ENCODE measurements around the gene MTLN.
A peak's percentile ranks its signal among the peaks of the same experiment; 100 is the strongest.
"Not testable (repeated sequence)": the region's sequence is repeated elsewhere in the genome, so short reads cannot be mapped to it uniquely, and the experiment has no call there.

MTLN gene, protein sequence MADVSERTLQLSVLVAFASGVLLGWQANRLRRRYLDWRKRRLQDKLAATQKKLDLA

DNA sequence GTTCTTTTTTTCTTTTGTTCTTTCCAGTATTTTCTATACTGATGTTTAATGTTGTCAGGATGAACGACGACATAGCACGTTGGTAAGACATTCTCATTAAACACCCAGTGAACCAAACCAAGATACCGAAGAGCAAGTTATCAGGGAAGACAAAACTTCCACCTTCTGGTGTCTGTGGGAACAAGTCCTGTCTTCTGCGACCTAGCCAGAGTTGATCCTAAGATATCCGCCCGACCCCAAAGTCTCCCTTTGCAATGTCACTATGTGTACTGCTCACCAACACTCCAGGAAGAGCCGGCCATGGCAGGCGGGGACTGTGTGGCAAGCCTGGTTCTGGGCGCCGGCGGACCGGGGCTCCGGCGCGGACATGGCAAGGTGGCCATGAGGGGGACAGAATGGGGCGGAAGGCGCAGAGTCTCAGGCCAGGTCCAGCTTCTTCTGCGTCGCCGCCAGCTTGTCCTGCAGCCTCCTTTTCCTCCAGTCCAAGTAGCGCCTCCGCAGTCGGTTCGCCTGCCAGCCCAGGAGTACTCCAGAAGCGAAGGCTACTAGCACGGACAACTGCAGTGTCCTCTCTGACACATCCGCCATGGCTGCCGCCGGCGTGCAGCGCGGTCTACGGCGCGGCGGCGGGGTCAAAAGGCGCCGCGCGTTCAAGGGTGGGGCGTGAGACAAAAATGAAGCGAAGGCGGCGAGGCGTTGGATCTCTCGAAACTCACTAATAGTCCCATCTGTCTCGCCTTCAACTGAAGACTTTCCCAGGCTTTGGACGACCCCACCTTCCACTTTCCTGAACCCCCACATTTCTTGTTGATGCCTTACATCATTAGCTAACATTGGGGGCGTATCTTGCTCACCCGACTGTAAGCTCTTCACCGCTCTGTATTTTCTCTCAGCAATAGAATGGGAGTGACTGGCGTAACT is at the start of gene MTLN:
Gene MTLN, minus strand, starts transcription at position 610 of the 921 bp plus-strand sequence. Its CDS starts 22 bp downstream, at position 588.
- DNase-seq = peak; percentile 77

- DNase-seq = not testable (repeated sequence)
Observed at GRCh38 chr2:110261910-110262309, 49.6 kb upstream of the MTLN start.

GRCh38 chr2:110248081-110248795 is 35.9 kb upstream of the MTLN start:
- DNase-seq = not testable (repeated sequence)

- not testable (repeated sequence) for DNase-seq
Observed at GRCh38 chr2:110245488-110246435, 33.4 kb upstream of the MTLN start.

DNA sequence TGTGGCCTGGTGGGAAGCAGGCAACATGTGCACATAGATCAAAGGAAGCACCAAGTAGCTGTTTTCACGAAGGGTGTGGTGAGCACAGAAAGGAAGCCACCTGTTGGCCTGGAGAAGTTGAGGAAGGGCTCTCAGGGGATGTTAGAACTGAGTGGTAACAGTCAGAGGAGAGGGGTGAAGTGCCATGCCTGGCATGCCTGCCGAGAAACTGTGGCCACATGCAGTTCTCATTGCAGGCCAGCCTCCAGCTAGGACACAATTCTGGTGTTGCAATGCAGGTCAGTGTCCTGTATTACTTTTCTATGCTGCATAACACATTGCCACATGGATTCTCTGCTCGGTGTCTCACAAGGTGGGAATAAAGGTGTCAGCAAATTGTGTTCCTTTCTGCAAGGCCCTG is 30.9 kb upstream of the MTLN start:
- not testable (repeated sequence) for DNase-seq

DNA sequence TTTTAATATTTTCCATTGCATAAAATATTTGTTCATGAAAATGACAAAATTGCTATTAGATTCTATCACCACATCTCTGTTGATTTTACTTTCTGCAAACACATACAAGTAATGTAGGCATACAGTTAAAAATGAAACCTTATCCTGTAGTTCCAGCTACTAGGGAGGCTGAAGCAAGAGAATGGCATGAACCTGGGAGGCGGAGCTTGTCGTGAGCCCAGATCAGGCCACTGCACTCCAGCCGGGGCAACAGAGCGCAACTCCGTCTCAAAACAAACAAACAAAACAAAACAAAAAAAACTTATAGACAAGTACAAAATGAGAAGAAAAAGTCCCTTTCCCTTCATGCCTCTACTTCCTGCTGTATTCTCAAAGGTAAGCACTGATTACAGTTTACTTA is 22.2 kb upstream of the MTLN start:
- DNase-seq = not testable (repeated sequence)

GRCh38 chr2:110229886-110230285 is 17.5 kb upstream of the MTLN start:
- DNase-seq = not testable (repeated sequence)

DNA sequence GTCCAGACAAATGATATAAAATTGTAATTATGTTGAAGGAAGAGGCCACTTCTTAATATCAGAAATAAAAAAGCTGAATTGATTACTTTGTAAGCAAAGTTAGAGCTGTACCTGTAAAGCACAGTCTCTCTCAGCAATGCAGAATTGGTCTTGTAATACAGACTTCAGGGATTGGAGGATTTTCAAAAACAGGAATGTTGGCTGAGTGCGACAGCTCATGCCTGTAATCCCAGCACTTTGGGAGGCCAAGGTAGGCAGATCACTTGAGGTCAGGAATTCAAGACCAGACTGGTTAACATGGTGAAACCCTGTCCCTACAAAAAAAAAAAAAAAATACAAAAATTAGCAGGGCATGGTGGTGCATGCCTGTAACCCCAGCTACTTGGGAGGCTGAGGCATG is 10.3 kb upstream of the MTLN start:
- DNase-seq = not testable (repeated sequence)

DNA sequence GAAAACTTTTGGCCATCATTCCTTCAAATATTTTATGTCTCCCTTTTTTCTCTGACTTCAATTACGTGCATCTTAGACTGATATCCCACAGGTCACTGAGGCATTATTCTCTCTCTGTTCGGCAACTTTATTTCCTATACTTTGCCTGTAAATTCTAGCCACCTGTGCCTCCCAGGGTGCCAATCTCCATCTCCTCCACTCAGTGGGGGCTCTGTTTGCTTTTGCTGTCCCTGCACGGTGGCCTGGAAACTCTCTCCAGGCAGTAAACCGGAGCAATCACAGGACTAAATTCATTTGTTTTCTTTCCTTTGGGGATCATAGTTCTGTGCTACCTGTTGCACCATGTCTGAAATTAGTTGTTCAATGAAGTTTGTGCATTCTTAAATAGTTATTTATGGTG is 9.6 kb upstream of the MTLN start:
- DNase-seq = no peak

GRCh38 chr2:110220190-110220564 is 7.8 kb upstream of the MTLN start:
- DNase-seq = no peak

- no peak for DNase-seq
Observed at GRCh38 chr2:110219496-110220189, 7.3 kb upstream of the MTLN start.

GRCh38 chr2:110218889-110219288 is 6.5 kb upstream of the MTLN start:
- DNase-seq = not testable (repeated sequence)

- no peak for DNase-seq
Observed at GRCh38 chr2:110216803-110217202, 4.5 kb upstream of the MTLN start.

- DNase-seq = no peak
Observed at GRCh38 chr2:110216199-110216598, 3.9 kb upstream of the MTLN start.

- DNase-seq = no peak
Observed at GRCh38 chr2:110215566-110216158, 3.3 kb upstream of the MTLN start.

- DNase-seq = no peak
Observed at GRCh38 chr2:110215091-110215490, 2.7 kb upstream of the MTLN start.

DNA sequence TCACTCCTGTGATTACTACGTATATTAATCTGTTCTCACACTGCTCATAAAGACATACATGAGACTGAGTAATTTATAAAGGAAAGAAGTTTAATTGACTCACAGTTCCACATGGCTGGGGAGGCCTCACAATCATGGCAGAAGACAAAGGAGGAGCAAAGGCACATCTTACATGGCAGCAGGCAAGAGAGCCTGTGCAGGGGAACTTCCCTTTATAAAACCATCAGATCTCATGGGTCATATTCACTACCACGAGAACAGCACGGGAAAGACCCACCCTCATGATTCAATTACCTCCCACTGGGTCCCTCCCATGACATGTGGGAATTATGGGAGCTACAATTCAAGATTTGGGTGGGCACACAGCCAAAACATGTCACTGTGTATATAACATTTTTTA is 1.2 kb upstream of the MTLN start:
- not testable (repeated sequence) for DNase-seq

- no peak for DNase-seq
Observed at GRCh38 chr2:110205660-110206455, 6.5 kb downstream of the MTLN start.

- peak; percentile 95 for DNase-seq
Observed at GRCh38 chr2:110204408-110205385, 7.7 kb downstream of the MTLN start, which contains the start of gene NPHP1. Gene NPHP1 (minus strand): TSS chr2:110205013. CDS start chr2:110204968, 45 bp downstream.

All from activated CD8-positive, alpha-beta memory T cell treated with anti-CD3 and anti-CD28 coated beads, Interleukin-2, amount 50 U/mL, for 48 hours (primary cell).